Fibroblast of the aortic adventitia (primary cell): ENCODE results near the gene RPIA. TPM values are rescaled to one million over a fixed set of nuclear protein-coding genes. Genes with fewer than 3 reads are reported as not detected.

ENCODE experiments used
- DNase-seq: peaks from one replicate; pipeline ENCODE4 v3.0.0-alpha.2; 2010; ENCODE audit warnings: low read depth
- H3K4me3 ChIP-seq: 2 replicates; pipeline ENCODE4 v1.5.1; 2011; ENCODE audit warnings: low read depth, mild to moderate bottlenecking, control low read depth, low read length, moderate library complexity
- CTCF ChIP-seq: IDR thresholded peaks from 2 replicates; pipeline ENCODE4 v1.5.1; 2011; ENCODE audit warnings: mild to moderate bottlenecking, low read length, control low read depth, inconsistent platforms; ENCODE audit not compliant: insufficient read depth
- total RNA-seq: library from RNA; depleted of rRNA; stranded (reverse); fragments of >200 nt; gene quantifications from 2 replicates; pipeline ENCODE4 v1.2.3, GENCODE V29; 2012; ENCODE audit warnings: low replicate concordance

The RPIA gene
- total RNA-seq, 1 donor, result 7.6 TPM

GRCh38 chr2:88669482-88670214, 21.8 kb upstream of the RPIA start:
- TF ChIP-seq CTCF, result peak; percentile 76
- H3K4me3 ChIP-seq, result no peak overlapping the region
- peak; percentile 74 for DNase-seq

- no peak overlapping the region for H3K4me3 ChIP-seq
- peak; percentile 73 for DNase-seq
- peak; percentile 86 for TF ChIP-seq CTCF
Observed at GRCh38 chr2:88671786-88672427, 19.6 kb upstream of the RPIA start.

GRCh38 chr2:88673363-88673762, 18.1 kb upstream of the RPIA start:
- no peak overlapping the region for H3K4me3 ChIP-seq
- no peak for TF ChIP-seq CTCF
- no peak for DNase-seq

- no peak overlapping the region for H3K4me3 ChIP-seq
- no peak for TF ChIP-seq CTCF
- no peak for DNase-seq
Observed at GRCh38 chr2:88680266-88680902, 11.1 kb upstream of the RPIA start.

- no peak overlapping the region for H3K4me3 ChIP-seq
- no peak for TF ChIP-seq CTCF
- DNase-seq, result no peak
Observed at GRCh38 chr2:88680916-88681315, 10.6 kb upstream of the RPIA start.

GRCh38 chr2:88683160-88684021, 8.1 kb upstream of the RPIA start:
- DNase-seq, result no peak
- no peak for TF ChIP-seq CTCF
- H3K4me3 ChIP-seq, result no peak overlapping the region
